ENCODE data around the gene FILIP1L. TPM values are rescaled to one million over a fixed set of nuclear protein-coding genes. Genes with fewer than 3 reads are reported as not detected.
A peak's percentile ranks its signal among the peaks of the same experiment; 100 is the strongest.

Gene FILIP1L
- total RNA-seq, 3 donors from 2014 or later: 19.8 to 23.7 (median 23.3) TPM

GRCh38 chr3:100041328-100041749, 73.0 kb downstream of the FILIP1L start:
- no peak overlapping the region for H3K4me3 ChIP-seq
- H3K27ac ChIP-seq: peak overlapping the region; percentile 76 to 81
- peaks cover 0 to 7% of the 10 kb centered on the region in 2 donors for H3K4me1 ChIP-seq
- intact Hi-C loops (cut with DNase I; ENCODE audit: low total_unique reads): no loop called here
- H3K9me3 ChIP-seq: no peaks in the 10 kb centered on the region
- H3K36me3 ChIP-seq: no peaks in the 10 kb centered on the region
- TF ChIP-seq, protein P1, sequence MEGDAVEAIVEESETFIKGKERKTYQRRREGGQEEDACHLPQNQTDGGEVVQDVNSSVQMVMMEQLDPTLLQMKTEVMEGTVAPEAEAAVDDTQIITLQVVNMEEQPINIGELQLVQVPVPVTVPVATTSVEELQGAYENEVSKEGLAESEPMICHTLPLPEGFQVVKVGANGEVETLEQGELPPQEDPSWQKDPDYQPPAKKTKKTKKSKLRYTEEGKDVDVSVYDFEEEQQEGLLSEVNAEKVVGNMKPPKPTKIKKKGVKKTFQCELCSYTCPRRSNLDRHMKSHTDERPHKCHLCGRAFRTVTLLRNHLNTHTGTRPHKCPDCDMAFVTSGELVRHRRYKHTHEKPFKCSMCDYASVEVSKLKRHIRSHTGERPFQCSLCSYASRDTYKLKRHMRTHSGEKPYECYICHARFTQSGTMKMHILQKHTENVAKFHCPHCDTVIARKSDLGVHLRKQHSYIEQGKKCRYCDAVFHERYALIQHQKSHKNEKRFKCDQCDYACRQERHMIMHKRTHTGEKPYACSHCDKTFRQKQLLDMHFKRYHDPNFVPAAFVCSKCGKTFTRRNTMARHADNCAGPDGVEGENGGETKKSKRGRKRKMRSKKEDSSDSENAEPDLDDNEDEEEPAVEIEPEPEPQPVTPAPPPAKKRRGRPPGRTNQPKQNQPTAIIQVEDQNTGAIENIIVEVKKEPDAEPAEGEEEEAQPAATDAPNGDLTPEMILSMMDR (IDR thresholded peaks at IDR 0.05): no peak
- TF ChIP-seq POLR2AphosphoS5 (IDR thresholded peaks at IDR 0.05): peak in 1 of 3 donors; percentile 50
- no peak for DNase-seq (ENCODE audit: low spot score in 2 of 2)
- no peaks in the 10 kb centered on the region for H3K27me3 ChIP-seq

DNA sequence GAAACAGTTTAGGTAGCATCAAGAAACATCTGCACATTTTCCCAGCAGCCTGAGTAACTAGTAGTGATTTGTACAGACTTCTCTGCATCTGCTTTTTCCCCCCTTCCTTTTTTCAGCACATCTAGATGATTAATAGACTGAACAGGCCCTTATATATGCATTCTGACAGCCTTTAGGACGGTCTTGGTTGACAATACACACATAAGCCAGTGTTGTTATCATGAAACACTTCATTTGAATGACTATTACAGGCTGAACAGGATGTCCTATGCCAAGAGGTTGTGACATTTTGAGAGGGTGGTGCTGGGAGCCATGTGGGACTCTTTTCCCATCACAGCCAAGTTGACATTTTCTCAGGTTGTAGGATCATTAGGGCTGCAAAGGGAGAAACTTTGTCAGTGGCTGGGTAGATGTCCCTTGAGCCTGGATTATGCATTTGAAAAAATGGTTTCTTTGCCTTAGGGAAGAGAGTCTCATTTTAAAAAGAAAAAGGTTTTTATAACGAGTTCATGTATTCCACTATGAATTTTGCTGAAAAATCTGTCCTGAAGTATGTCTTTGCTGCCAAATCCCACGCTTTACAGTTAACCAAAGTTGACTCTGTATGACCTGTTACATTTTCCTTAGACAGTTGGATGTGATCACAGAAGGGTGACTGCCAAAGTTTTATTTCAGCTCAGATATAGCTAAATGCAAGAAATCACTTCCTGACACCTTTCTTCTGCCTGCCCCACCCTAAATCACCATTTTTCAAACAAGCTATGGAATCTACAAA, 73.7 kb downstream of the FILIP1L start:
- H3K27me3 ChIP-seq: no peaks in the 10 kb centered on the region
- H3K27ac ChIP-seq: peak overlapping the region; percentile 76 to 81
- no peaks in the 10 kb centered on the region for H3K9me3 ChIP-seq
- intact Hi-C loops (cut with DNase I; ENCODE audit: low total_unique reads): no loop called here
- H3K4me3 ChIP-seq: no peak overlapping the region
- TF ChIP-seq POLR2A (IDR thresholded peaks at IDR 0.05) (no peak), POLR2AphosphoS5 (IDR thresholded peaks at IDR 0.05) (peak in 1 of 3 donors; percentile 78)
- no peak for DNase-seq (ENCODE audit: low spot score in 2 of 2)
- H3K36me3 ChIP-seq: no peaks in the 10 kb centered on the region
- H3K4me1 ChIP-seq: peaks cover 0 to 7% of the 10 kb centered on the region in 2 donors

GRCh38 chr3:100039075-100039474, 75.2 kb downstream of the FILIP1L start:
- Histone ChIP-seq H3K4me1 (peaks cover 0 to 7% of the 10 kb centered on the region in 2 donors), H3K9me3 (no peaks in the 10 kb centered on the region), H3K36me3 (no peaks in the 10 kb centered on the region), H3K27me3 (no peaks in the 10 kb centered on the region), H3K27ac (peak overlapping the region in 1 of 2 donors; percentile 20), H3K4me3 (no peak overlapping the region)
- intact Hi-C loops (cut with DNase I; ENCODE audit: low total_unique reads): no loop called here
- DNase-seq (ENCODE audit: low spot score in 2 of 2): no peak
- TF ChIP-seq, protein P1 (IDR thresholded peaks at IDR 0.05): no peak

- no peaks in the 10 kb centered on the region for H3K27me3 ChIP-seq
- intact Hi-C loops (cut with DNase I; ENCODE audit: low total_unique reads): no loop called here
- no peak for DNase-seq (ENCODE audit: low spot score in 2 of 2)
- no peak overlapping the region for H3K4me3 ChIP-seq
- no peaks in the 10 kb centered on the region for H3K4me1 ChIP-seq
- TF ChIP-seq POLR2AphosphoS5 (IDR thresholded peaks at IDR 0.05) (no peak), POLR2A (IDR thresholded peaks at IDR 0.05) (no peak)
- TF ChIP-seq, protein P1 (IDR thresholded peaks at IDR 0.05): no peak
- H3K36me3 ChIP-seq: no peaks in the 10 kb centered on the region
- H3K27ac ChIP-seq: no peak overlapping the region
- H3K9me3 ChIP-seq: no peaks in the 10 kb centered on the region
These were observed 80.3 kb downstream of the FILIP1L start for GRCh38 chr3:100033903-100034471.

DNA sequence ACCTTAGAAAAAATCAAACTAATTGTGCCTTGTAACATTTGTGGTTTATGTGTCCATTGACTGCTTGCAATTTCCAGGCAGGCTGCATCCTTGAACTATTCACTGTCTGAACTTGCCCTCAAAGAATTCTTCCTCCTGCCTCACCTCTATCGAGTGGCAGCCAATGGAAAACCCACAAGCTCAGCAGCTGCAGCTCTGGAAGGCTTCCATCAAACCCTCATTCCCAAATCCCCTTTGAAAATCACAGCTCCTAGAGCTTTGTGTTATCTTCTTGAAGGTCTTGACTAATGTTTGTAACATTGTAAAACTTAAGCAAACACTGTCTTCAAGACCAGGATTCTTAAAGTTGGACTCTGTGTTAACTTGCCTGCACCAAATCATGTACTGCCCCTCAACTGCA, 81.1 kb downstream of the FILIP1L start:
- no peak for TF ChIP-seq POLR2AphosphoS5 (IDR thresholded peaks at IDR 0.05)
- no peak for TF ChIP-seq POLR2A (IDR thresholded peaks at IDR 0.05)
- TF ChIP-seq, protein P1 (IDR thresholded peaks at IDR 0.05): no peak
- Histone ChIP-seq H3K9me3 (no peaks in the 10 kb centered on the region), H3K27me3 (no peaks in the 10 kb centered on the region), H3K4me1 (no peaks in the 10 kb centered on the region), H3K4me3 (no peak overlapping the region), H3K27ac (no peak overlapping the region), H3K36me3 (no peaks in the 10 kb centered on the region)
- intact Hi-C loops (cut with DNase I; ENCODE audit: low total_unique reads): no loop called here
- DNase-seq (ENCODE audit: low spot score in 2 of 2): no peak

Measured in breast epithelium (tissue), 4 donors.